ENCODE measurements around the gene SLC39A8. TPM values are rescaled to one million over a fixed set of nuclear protein-coding genes. Genes with fewer than 3 reads are reported as not detected.

Gene SLC39A8
- total RNA-seq, 1 donor from 2014 or later: 17.1 TPM

- H3K27me3 ChIP-seq: no peaks in the 10 kb centered on the region
Measured at GRCh38 chr4:102259081-102259480, 86.2 kb downstream of the SLC39A8 start.

DNA sequence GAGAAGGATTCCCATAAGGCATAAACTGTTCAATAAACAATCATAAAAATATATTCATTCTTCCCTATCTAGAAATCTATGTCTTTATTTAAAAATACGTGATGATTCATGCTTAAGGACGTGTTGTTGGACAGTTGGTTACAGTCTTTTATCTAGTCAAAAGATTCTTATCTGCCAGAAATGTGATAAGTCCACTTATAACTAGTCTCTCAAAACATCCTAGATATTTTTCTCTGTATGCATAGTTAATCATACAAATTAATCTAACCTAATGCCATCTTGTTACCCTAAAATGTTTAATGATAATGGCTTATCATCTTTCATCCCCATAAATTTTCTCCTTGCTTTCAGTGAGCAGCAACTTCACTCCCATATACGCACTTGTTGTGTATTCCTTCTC, 89.0 kb downstream of the SLC39A8 start:
- no peaks in the 10 kb centered on the region for H3K4me1 ChIP-seq
- intact Hi-C loops (cut with DNase I): no loop called here
- DNase-seq (ENCODE audit: low spot score in 2 of 2): no peak
- TF ChIP-seq, protein P1, sequence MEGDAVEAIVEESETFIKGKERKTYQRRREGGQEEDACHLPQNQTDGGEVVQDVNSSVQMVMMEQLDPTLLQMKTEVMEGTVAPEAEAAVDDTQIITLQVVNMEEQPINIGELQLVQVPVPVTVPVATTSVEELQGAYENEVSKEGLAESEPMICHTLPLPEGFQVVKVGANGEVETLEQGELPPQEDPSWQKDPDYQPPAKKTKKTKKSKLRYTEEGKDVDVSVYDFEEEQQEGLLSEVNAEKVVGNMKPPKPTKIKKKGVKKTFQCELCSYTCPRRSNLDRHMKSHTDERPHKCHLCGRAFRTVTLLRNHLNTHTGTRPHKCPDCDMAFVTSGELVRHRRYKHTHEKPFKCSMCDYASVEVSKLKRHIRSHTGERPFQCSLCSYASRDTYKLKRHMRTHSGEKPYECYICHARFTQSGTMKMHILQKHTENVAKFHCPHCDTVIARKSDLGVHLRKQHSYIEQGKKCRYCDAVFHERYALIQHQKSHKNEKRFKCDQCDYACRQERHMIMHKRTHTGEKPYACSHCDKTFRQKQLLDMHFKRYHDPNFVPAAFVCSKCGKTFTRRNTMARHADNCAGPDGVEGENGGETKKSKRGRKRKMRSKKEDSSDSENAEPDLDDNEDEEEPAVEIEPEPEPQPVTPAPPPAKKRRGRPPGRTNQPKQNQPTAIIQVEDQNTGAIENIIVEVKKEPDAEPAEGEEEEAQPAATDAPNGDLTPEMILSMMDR (IDR thresholded peaks at IDR 0.05): no peak
- H3K9me3 ChIP-seq: no peaks in the 10 kb centered on the region
- H3K36me3 ChIP-seq: no peaks in the 10 kb centered on the region
- H3K27ac ChIP-seq: no peak overlapping the region
- no peak overlapping the region for H3K4me3 ChIP-seq
- no peaks in the 10 kb centered on the region for H3K27me3 ChIP-seq

More at GRCh38 chr4:102259081-102259480, 86.2 kb downstream of the SLC39A8 start:
- no peaks in the 10 kb centered on the region for H3K4me1 ChIP-seq
- no peak overlapping the region for H3K4me3 ChIP-seq
- TF ChIP-seq, protein P1 (IDR thresholded peaks at IDR 0.05): no peak
- H3K9me3 ChIP-seq: no peaks in the 10 kb centered on the region
- no peak overlapping the region for H3K27ac ChIP-seq
- no peaks in the 10 kb centered on the region for H3K36me3 ChIP-seq
- DNase-seq (ENCODE audit: low spot score in 2 of 2): no peak
- intact Hi-C loops (cut with DNase I): no loop called here

- no peak for DNase-seq (ENCODE audit: low spot score in 2 of 2)
- no peaks in the 10 kb centered on the region for H3K4me1 ChIP-seq
- TF ChIP-seq, protein P1 (IDR thresholded peaks at IDR 0.05): no peak
- H3K4me3 ChIP-seq: no peak overlapping the region
- no peaks in the 10 kb centered on the region for H3K36me3 ChIP-seq
- H3K9me3 ChIP-seq: no peaks in the 10 kb centered on the region
- H3K27ac ChIP-seq: no peak overlapping the region
- no peaks in the 10 kb centered on the region for H3K27me3 ChIP-seq
- intact Hi-C loops (cut with DNase I): no loop called here
Measured at GRCh38 chr4:102253860-102254259, 91.4 kb downstream of the SLC39A8 start.

DNA sequence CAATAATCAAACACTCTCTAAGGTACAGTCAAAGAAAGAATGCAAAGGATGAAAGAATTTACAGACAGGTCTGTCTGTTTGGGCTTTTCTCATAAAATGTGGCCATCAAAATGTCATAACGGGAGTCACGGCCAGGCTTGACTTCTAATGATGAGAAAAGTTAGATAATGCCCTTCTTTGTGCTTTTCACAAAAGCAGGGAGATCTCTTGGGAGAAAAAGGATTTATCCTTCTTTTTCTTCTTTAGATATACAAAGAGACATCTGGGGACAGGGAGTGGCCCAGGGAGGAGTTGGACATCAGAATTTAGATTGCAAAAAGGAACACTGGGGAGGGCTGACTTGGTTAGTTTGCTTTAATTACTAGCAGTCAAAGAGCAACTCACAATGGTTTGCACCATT, 93.1 kb downstream of the SLC39A8 start:
- intact Hi-C loops (cut with DNase I): no loop called here
- Histone ChIP-seq H3K36me3 (no peaks in the 10 kb centered on the region), H3K4me1 (no peaks in the 10 kb centered on the region), H3K4me3 (no peak overlapping the region), H3K27ac (no peak overlapping the region), H3K9me3 (no peaks in the 10 kb centered on the region), H3K27me3 (no peaks in the 10 kb centered on the region)
- no peak for DNase-seq (ENCODE audit: low spot score in 2 of 2)
- TF ChIP-seq, protein P1 (IDR thresholded peaks at IDR 0.05): no peak

- H3K9me3 ChIP-seq: no peaks in the 10 kb centered on the region
- intact Hi-C loops (cut with DNase I): no loop called here
- TF ChIP-seq, protein P1 (IDR thresholded peaks at IDR 0.05): no peak
- H3K36me3 ChIP-seq: no peaks in the 10 kb centered on the region
- H3K27me3 ChIP-seq: no peaks in the 10 kb centered on the region
- H3K27ac ChIP-seq: no peak overlapping the region
- H3K4me1 ChIP-seq: no peaks in the 10 kb centered on the region
- DNase-seq (ENCODE audit: low spot score in 2 of 2): no peak
- H3K4me3 ChIP-seq: no peak overlapping the region
Measured at GRCh38 chr4:102250341-102250740, 94.9 kb downstream of the SLC39A8 start.

GRCh38 chr4:102247041-102247440, 98.2 kb downstream of the SLC39A8 start:
- TF ChIP-seq, protein P1 (IDR thresholded peaks at IDR 0.05): no peak
- intact Hi-C loops (cut with DNase I): no loop called here
- Histone ChIP-seq H3K27me3 (no peaks in the 10 kb centered on the region), H3K4me1 (no peaks in the 10 kb centered on the region), H3K4me3 (no peak overlapping the region), H3K9me3 (peaks cover 0 to 5% of the 10 kb centered on the region in 2 donors), H3K27ac (no peak overlapping the region), H3K36me3 (no peaks in the 10 kb centered on the region)
- no peak for DNase-seq (ENCODE audit: low spot score in 2 of 2)
